ENCODE data around the gene EHD2.
A peak's percentile ranks its signal among the peaks of the same experiment; 100 is the strongest.
"Not testable (repeated sequence)": the region's sequence is repeated elsewhere in the genome, so short reads cannot be mapped to it uniquely, and the experiment has no call there.

Gene EHD2

DNA sequence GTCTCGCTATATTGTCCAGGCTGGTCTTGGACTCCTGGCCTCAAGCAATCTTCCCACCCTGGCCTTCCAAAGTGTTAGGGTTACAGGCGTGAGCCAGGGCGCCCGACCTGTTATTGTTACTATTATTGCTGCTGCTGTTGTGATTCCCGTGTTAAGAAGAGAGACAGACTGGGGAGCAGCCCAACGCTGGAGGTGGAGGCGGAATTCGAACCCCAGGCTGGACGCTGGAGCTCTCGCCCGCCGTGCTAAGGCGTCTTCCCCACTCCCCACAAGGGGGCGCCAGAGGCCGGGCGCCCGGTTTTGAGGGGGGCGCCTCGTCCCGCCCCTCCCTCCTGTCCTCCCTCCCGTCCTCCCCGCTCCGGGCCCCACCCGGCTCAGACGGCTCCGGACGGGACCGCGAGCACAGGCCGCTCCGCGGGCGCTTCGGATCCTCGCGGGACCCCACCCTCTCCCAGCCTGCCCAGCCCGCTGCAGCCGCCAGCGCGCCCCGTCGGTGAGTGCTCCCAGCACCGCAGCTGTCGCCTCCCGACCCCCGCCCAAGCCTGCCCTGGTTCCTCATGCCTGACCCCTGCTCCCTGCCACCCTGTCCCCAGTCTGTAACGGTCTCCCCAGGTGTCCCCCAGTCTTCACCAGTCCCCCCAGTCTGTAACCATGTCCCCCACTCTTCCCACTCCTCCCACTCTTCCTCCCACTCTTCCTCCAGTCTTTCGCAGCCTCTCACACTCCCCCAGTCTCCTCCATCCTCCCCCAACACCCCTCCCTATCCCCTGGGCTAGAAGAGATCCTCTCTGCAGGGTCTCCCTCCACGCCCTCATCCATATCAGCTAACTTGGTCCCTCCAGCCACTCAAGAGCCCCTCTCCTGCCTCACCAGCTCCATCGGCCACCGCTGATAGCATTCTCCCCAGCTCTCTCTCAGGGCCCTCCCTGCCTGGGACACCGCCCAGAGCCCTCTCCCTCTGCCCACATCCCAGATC is at the start of gene EHD2:
Gene EHD2, plus strand, starts transcription at position 377 of the 976 bp plus-strand sequence. CDS start 3,191 bp downstream, outside the sequence.
- TF ChIP-seq, protein P1, sequence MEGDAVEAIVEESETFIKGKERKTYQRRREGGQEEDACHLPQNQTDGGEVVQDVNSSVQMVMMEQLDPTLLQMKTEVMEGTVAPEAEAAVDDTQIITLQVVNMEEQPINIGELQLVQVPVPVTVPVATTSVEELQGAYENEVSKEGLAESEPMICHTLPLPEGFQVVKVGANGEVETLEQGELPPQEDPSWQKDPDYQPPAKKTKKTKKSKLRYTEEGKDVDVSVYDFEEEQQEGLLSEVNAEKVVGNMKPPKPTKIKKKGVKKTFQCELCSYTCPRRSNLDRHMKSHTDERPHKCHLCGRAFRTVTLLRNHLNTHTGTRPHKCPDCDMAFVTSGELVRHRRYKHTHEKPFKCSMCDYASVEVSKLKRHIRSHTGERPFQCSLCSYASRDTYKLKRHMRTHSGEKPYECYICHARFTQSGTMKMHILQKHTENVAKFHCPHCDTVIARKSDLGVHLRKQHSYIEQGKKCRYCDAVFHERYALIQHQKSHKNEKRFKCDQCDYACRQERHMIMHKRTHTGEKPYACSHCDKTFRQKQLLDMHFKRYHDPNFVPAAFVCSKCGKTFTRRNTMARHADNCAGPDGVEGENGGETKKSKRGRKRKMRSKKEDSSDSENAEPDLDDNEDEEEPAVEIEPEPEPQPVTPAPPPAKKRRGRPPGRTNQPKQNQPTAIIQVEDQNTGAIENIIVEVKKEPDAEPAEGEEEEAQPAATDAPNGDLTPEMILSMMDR (IDR thresholded peaks at IDR 0.05; ENCODE audit: borderline replicate concordance, control extremely low read depth, extremely low read depth, insufficient read depth, missing control alignments) = peak; percentile 60
- in situ Hi-C loops (cut with MboI; ENCODE audit: low sequenced_read_pairs, unreplicated experiment) = no loop called here
- peak; percentile 78 for DNase-seq (ENCODE audit: low spot score)

DNA sequence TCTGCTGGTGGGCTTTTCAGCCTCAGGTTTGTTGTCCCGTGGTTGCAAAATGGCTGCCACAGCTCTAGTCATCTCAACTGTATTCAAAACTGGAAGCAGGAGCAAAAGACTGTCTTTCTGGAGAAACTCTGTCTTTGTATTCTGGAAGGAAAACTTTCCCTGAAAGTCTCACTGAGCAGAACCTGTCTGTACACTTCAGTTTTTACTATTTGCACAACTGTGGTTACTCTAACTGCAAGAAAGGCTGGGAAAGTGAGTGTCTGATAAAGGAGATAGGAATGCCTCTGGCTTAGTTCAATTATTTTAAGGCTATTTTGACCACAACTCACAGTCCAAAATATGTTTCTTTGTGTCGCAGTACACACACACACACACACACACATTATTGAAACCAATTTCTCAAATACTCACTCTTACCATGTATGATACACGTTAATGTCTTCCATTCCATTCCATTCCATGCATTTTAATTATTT is 49.7 kb upstream of the EHD2 start:
- in situ Hi-C loops (cut with MboI; ENCODE audit: low sequenced_read_pairs, unreplicated experiment) = no loop called here
- no peak for DNase-seq (ENCODE audit: low spot score)
- TF ChIP-seq, protein P1 (IDR thresholded peaks at IDR 0.05; ENCODE audit: borderline replicate concordance, control extremely low read depth, extremely low read depth, insufficient read depth, missing control alignments) = no peak

DNA sequence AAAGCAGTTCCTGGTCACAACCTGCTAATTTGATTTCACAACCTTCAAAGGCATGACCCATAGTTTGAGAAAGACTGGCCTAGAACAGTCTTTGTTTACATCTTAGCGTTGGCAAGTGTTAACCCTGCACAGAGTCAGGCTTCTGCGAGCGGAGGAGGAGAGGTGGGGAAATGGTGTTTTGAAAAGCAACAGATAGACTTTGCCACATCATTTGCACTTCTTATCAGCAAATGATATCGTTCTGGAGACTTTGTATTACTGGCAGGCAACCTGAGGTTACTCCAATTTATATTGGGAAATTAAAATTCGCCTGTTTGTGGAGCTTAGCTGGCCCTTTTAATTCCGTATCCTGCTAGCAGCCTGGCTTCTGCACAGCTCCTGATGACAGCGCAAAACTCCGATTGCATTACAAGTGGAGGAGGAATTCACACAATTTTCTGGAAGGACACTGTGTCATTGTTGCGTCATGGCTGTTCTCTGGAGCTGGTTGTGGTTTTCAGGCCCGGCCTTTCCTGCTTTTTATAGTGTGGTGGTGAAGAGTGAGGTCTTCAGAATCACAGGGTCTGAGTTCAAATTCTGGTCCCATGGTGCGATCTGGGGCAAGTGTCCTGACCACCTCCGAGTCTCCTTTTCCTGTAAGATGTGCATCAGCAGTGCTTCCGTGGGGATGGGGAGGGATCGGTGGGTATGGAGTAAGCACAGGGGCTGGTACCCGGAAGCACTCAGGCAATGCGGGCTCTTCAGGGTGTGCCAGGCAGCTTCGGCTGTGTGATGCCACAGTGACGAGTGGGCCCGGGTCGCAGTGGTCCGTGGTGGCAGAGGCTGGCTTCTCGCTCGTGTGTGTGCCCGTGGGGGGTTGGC is 49.1 kb upstream of the EHD2 start:
- no peak for DNase-seq (ENCODE audit: low spot score)
- in situ Hi-C loops (cut with MboI; ENCODE audit: low sequenced_read_pairs, unreplicated experiment) = no loop called here
- TF ChIP-seq, protein P1 (IDR thresholded peaks at IDR 0.05; ENCODE audit: borderline replicate concordance, control extremely low read depth, extremely low read depth, insufficient read depth, missing control alignments) = no peak

- in situ Hi-C loops (cut with MboI; ENCODE audit: low sequenced_read_pairs, unreplicated experiment); DNase-seq (ENCODE audit: low spot score): not testable (repeated sequence)
Measured at GRCh38 chr19:47668556-47668955, 44.7 kb upstream of the EHD2 start.

DNA sequence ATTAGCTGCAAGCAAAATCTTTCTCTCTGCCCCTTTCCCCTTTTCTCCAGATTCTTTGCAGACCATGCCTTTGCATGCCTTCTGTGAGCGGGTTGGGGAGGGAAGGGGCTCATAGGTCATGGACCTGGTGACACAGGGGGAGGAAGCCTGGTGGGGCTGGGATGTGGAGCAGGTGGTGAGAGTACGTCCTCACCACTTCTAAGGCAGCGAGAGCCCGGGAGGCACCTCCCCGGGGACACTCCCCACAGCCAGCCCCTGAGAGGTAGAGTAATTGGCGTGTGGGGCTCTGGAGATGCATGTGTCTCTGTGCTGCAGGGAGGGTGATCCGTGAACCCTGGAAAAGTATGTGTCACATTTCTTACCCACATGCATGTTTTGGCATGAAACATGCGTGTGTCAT is 42.5 kb upstream of the EHD2 start:
- DNase-seq (ENCODE audit: low spot score) = no peak
- TF ChIP-seq, protein P1 (IDR thresholded peaks at IDR 0.05; ENCODE audit: borderline replicate concordance, control extremely low read depth, extremely low read depth, insufficient read depth, missing control alignments) = no peak
- in situ Hi-C loops (cut with MboI; ENCODE audit: low sequenced_read_pairs, unreplicated experiment) = no loop called here

DNA sequence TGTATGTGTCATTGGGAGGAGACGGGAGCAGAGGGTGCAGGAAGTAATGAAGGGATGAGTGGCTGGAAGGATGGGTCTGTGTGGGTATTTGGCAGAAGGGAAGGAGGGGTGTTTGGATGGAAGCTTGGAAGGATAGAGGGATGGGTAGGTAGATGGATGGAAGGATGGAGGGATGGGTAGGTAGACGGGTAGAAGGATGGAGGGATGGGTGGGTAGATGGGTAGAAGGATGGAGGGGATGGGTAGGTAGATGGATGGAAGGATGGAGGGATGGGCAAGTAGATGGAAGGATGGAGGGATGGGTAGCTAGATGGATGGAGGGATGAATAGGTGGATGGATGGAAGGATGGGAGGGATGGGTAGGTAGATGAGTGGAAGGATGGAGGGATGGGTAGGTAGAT is 41.7 kb upstream of the EHD2 start:
- TF ChIP-seq, protein P1 (IDR thresholded peaks at IDR 0.05; ENCODE audit: borderline replicate concordance, control extremely low read depth, extremely low read depth, insufficient read depth, missing control alignments) = no peak
- in situ Hi-C loops (cut with MboI; ENCODE audit: low sequenced_read_pairs, unreplicated experiment) = no loop called here
- DNase-seq (ENCODE audit: low spot score) = no peak

All from GM13976 (cell line).